ENCODE results near the gene MAP3K2.

MAP3K2 gene

DNA sequence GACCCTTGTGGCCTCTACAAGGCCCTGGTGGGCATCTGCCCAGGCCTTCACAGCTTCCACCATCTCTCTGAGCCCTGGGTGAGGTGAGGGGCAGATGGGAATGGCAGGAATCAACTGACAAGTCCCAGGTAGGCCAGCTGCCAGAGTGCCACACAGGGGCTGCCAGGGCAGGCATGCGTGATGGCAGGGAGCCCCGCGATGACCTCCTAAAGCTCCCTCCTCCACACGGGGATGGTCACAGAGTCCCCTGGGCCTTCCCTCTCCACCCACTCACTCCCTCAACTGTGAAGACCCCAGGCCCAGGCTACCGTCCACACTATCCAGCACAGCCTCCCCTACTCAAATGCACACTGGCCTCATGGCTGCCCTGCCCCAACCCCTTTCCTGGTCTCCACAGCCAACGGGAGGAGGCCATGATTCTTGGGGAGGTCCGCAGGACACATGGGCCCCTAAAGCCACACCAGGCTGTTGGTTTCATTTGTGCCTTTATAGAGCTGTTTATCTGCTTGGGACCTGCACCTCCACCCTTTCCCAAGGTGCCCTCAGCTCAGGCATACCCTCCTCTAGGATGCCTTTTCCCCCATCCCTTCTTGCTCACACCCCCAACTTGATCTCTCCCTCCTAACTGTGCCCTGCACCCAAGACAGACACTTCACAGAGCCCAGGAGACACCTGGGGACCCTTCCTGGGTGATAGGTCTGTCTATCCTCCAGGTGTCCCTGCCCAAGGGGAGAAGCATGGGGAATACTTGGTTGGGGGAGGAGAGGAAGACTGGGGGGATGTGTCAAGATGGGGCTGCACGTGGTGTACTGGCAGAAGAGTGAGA, 32.5 kb upstream of the MAP3K2 start:
- peaks cover 11% of the 10 kb centered on the region for H3K4me1 ChIP-seq (ENCODE audit: control insufficient read depth, insufficient read depth, low read length, poor library complexity, severe bottlenecking)
- H3K27ac ChIP-seq (ENCODE audit: low read depth, low read length, severe bottlenecking), result no peak overlapping the region
- WGBS, 2 experiments (ENCODE audit: insufficient coverage in 2 of 2), result 83 to 85% methylated on average over 6 of the region's 8 CpGs
- no peak overlapping the region for H3K4me3 ChIP-seq (ENCODE audit: extremely low read depth, insufficient read depth, low read length, poor library complexity, severe bottlenecking)
- no peaks in the 10 kb centered on the region for H3K36me3 ChIP-seq (ENCODE audit: control insufficient read depth, insufficient read depth, low read length)
- H3K9me3 ChIP-seq (ENCODE audit: control insufficient read depth, low read length), result no peaks in the 10 kb centered on the region

DNA sequence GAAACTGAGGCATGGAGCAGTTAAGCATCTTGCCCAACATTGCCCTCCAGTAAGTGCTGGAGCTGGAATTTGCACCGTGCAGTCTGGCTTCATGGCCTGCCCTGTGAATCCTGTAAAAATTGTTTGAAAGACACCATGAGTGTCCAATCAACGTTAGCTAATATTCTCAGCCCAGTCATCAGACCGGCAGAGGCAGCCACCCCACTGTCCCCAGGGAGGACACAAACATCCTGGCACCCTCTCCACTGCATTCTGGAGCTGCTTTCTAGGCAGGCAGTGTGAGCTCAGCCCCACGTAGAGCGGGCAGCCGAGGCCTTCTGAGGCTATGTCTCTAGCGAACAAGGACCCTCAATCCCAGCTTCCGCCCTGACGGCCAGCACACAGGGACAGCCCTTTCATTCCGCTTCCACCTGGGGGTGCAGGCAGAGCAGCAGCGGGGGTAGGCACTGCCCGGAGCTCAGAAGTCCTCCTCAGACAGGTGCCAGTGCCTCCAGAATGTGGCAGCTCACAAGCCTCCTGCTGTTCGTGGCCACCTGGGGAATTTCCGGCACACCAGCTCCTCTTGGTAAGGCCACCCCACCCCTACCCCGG, 31.8 kb upstream of the MAP3K2 start:
- 92 to 94% methylated on average over 12 to 13 of the region's 15 CpGs for WGBS, 2 experiments (ENCODE audit: insufficient coverage in 2 of 2)
- no peak overlapping the region for H3K4me3 ChIP-seq (ENCODE audit: extremely low read depth, insufficient read depth, low read length, poor library complexity, severe bottlenecking)

GRCh38 chr2:127419112-127419430, 31.3 kb upstream of the MAP3K2 start:
- Histone ChIP-seq H3K9me3 (ENCODE audit: control insufficient read depth, low read length) (no peaks in the 10 kb centered on the region), H3K4me3 (ENCODE audit: extremely low read depth, insufficient read depth, low read length, poor library complexity, severe bottlenecking) (no peak overlapping the region), H3K4me1 (ENCODE audit: control insufficient read depth, insufficient read depth, low read length, poor library complexity, severe bottlenecking) (peaks cover 11% of the 10 kb centered on the region), H3K27ac (ENCODE audit: low read depth, low read length, severe bottlenecking) (no peak overlapping the region), H3K36me3 (ENCODE audit: control insufficient read depth, insufficient read depth, low read length) (no peaks in the 10 kb centered on the region)
- 100% methylated on average over 1 to 2 of the region's 4 CpGs for WGBS, 2 experiments (ENCODE audit: insufficient coverage in 2 of 2)

More for the DNA sequence above, 31.8 kb upstream of the MAP3K2 start:
- H3K27ac ChIP-seq (ENCODE audit: low read depth, low read length, severe bottlenecking), result no peak overlapping the region
- no peaks in the 10 kb centered on the region for H3K9me3 ChIP-seq (ENCODE audit: control insufficient read depth, low read length)
- H3K36me3 ChIP-seq (ENCODE audit: control insufficient read depth, insufficient read depth, low read length), result no peaks in the 10 kb centered on the region
- peaks cover 11% of the 10 kb centered on the region for H3K4me1 ChIP-seq (ENCODE audit: control insufficient read depth, insufficient read depth, low read length, poor library complexity, severe bottlenecking)

GRCh38 chr2:127418300-127419111, 30.7 kb upstream of the MAP3K2 start, which contains the start of gene PROC:
Gene PROC, plus strand, starts transcription at chr2:127418427. Its CDS starts 1,516 bp downstream, at chr2:127419943.
- WGBS, 2 experiments (ENCODE audit: insufficient coverage in 2 of 2), result 91 to 93% methylated on average over 14 to 15 of the region's 16 CpGs
- Histone ChIP-seq H3K9me3 (ENCODE audit: control insufficient read depth, low read length) (no peaks in the 10 kb centered on the region), H3K4me3 (ENCODE audit: extremely low read depth, insufficient read depth, low read length, poor library complexity, severe bottlenecking) (no peak within 1 kb of the TSS), H3K27ac (ENCODE audit: low read depth, low read length, severe bottlenecking) (no peak within 1 kb of the TSS), H3K36me3 (ENCODE audit: control insufficient read depth, insufficient read depth, low read length) (no peaks in the 10 kb centered on the region), H3K4me1 (ENCODE audit: control insufficient read depth, insufficient read depth, low read length, poor library complexity, severe bottlenecking) (peaks cover 8% of the 10 kb centered on the region)

GRCh38 chr2:127417406-127417805, 29.6 kb upstream of the MAP3K2 start:
- H3K27ac ChIP-seq (ENCODE audit: low read depth, low read length, severe bottlenecking), result no peak overlapping the region
- peaks cover under 1% of the 10 kb centered on the region for H3K9me3 ChIP-seq (ENCODE audit: control insufficient read depth, low read length)
- H3K4me1 ChIP-seq (ENCODE audit: control insufficient read depth, insufficient read depth, low read length, poor library complexity, severe bottlenecking), result peaks cover 6% of the 10 kb centered on the region
- no peaks in the 10 kb centered on the region for H3K36me3 ChIP-seq (ENCODE audit: control insufficient read depth, insufficient read depth, low read length)
- WGBS, 2 experiments (ENCODE audit: insufficient coverage in 2 of 2), result 89 to 90% methylated on average over 7 to 8 of the region's 8 CpGs
- no peak overlapping the region for H3K4me3 ChIP-seq (ENCODE audit: extremely low read depth, insufficient read depth, low read length, poor library complexity, severe bottlenecking)

DNA sequence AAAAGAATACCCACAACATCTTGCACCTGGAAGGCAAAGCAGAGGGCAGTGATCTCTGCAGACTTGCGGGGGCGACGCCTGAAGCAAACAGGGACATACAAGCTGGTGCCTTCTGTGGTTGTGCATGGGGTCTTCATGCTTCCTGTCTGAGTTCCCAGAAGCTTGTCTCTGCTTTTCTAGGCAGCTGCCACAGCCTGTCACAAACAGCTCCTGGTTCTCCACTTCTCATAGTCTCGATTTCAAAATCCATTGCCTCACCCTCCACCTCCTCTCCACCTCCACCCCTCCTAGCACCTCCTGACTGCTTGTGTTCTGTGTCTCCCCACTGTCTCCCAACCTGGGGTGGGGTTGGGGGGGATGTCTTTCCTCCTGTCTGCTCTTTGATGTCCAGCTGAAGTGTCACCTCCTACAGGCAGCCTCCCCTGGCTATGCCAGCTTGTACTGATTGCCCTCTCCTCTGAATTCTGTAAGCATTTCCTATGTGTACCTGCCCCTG, 28.8 kb upstream of the MAP3K2 start:
- Histone ChIP-seq H3K36me3 (ENCODE audit: control insufficient read depth, insufficient read depth, low read length) (no peaks in the 10 kb centered on the region), H3K4me1 (ENCODE audit: control insufficient read depth, insufficient read depth, low read length, poor library complexity, severe bottlenecking) (peaks cover 6% of the 10 kb centered on the region), H3K27ac (ENCODE audit: low read depth, low read length, severe bottlenecking) (no peak overlapping the region), H3K9me3 (ENCODE audit: control insufficient read depth, low read length) (peaks cover 7% of the 10 kb centered on the region), H3K4me3 (ENCODE audit: extremely low read depth, insufficient read depth, low read length, poor library complexity, severe bottlenecking) (peak overlapping the region; percentile 26)
- WGBS, 2 experiments (ENCODE audit: insufficient coverage in 2 of 2), result 33 to 74% methylated on average over 3 to 4 of the region's 4 CpGs

DNA sequence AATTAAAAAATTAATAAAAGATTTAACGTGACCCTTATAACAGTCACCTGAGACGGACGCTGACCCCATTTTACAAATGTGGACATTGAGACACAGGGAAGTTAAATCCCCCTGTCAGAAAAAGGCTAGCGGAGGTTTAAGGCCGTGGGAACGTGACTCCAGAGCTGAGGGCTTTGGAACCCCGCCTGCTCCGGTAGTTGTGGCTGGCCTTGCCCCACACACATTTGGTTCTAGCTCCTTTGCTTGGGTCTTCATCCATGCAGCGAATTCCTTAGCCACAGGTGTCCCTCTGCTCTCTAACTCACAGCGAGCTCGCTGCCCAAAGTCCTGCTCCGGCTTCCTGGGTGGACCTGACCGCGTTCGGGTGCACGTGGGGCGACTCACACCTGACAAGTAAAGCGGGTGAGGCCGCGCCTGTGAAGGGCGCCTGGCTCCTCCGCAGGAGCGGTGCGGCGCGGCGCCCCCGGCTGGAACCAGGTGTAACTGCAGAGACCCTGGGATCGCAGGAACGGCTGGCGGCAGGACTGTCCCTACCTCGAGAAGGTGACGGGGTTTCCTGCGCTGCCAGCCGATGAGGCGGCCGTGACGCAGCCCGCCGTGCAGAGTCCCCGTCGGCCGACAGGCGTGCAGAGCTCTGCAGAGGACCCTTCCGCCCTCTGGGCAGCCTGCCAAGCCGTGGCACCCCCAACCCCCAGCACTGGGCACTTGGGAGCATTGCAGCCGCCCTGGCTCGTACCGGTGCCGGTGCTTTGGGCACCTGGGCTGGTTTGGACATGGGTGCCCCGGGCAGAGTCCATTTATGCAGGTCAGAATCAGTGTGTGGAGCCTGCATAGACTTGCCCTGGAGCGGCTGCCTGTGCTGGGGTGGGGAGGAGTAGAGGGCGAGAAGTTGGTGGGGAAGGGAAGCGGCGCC, 28.1 kb upstream of the MAP3K2 start:
- 14 to 18% methylated on average over 49 to 50 of the region's 55 CpGs for WGBS, 2 experiments (ENCODE audit: insufficient coverage in 2 of 2)
- Histone ChIP-seq H3K4me1 (ENCODE audit: control insufficient read depth, insufficient read depth, low read length, poor library complexity, severe bottlenecking) (peaks cover 12% of the 10 kb centered on the region), H3K27ac (ENCODE audit: low read depth, low read length, severe bottlenecking) (no peak overlapping the region), H3K4me3 (ENCODE audit: extremely low read depth, insufficient read depth, low read length, poor library complexity, severe bottlenecking) (peak overlapping the region; percentile 26), H3K36me3 (ENCODE audit: control insufficient read depth, insufficient read depth, low read length) (no peaks in the 10 kb centered on the region), H3K9me3 (ENCODE audit: control insufficient read depth, low read length) (peaks cover 7% of the 10 kb centered on the region)

DNA sequence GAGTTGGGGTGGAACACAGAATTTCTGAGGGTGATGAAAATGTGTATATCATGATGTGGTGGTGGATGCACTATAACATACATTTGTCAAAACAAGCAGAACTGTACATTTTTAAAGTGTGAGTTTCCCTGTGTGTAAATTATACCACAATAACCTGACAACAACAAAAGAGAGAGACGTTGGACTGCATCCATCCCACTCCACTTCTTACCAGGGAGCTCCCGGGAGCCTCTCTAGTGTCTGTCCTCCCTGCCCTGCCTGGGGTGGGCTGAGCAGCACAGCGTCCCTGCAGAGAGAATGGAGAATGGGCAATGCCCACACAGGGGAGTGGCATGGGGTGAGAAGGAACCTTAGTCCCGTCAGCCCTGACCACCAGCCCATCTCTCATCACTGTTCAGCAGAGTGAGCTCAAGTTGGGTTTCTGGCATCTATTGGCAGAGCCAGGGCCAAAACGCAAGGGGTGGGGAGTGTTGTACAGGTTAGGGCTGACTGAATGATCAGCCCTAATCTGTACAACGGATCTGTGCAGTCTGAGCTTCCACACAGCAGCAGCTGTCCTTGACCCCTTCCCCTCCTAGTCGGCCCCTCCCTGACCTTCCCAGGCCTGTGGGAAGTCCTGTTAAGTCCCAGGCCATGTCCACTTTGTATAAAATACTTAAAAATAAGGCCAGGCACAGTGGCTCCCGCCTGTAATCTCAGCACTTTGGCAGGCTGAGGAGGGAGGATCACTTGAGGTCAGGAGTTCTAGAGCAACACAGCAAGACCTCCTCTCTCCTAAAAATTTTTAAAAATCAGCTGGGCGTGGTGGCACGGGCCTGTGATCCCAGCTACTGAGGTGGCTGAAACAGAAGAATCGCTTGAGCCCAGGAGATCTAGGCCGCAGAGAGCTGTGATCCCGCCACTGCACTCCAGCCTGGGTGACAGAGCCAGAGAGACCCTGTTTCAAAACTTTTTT, 27.1 kb upstream of the MAP3K2 start:
- no peak overlapping the region for H3K4me3 ChIP-seq (ENCODE audit: extremely low read depth, insufficient read depth, low read length, poor library complexity, severe bottlenecking)
- H3K4me1 ChIP-seq (ENCODE audit: control insufficient read depth, insufficient read depth, low read length, poor library complexity, severe bottlenecking), result peaks cover 15% of the 10 kb centered on the region
- no peaks in the 10 kb centered on the region for H3K36me3 ChIP-seq (ENCODE audit: control insufficient read depth, insufficient read depth, low read length)
- H3K9me3 ChIP-seq (ENCODE audit: control insufficient read depth, low read length), result peaks cover 7% of the 10 kb centered on the region
- no peak overlapping the region for H3K27ac ChIP-seq (ENCODE audit: low read depth, low read length, severe bottlenecking)
- 93% methylated on average over 7 to 9 of the region's 13 CpGs for WGBS, 2 experiments (ENCODE audit: insufficient coverage in 2 of 2)

GRCh38 chr2:127413782-127414637, 26.2 kb upstream of the MAP3K2 start:
- Histone ChIP-seq H3K4me3 (ENCODE audit: extremely low read depth, insufficient read depth, low read length, poor library complexity, severe bottlenecking) (no peak overlapping the region), H3K36me3 (ENCODE audit: control insufficient read depth, insufficient read depth, low read length) (no peaks in the 10 kb centered on the region), H3K4me1 (ENCODE audit: control insufficient read depth, insufficient read depth, low read length, poor library complexity, severe bottlenecking) (peaks cover 15% of the 10 kb centered on the region), H3K27ac (ENCODE audit: low read depth, low read length, severe bottlenecking) (no peak overlapping the region), H3K9me3 (ENCODE audit: control insufficient read depth, low read length) (peaks cover 7% of the 10 kb centered on the region)
- 91 to 100% methylated on average over 6 of the region's 8 CpGs for WGBS, 2 experiments (ENCODE audit: insufficient coverage in 2 of 2)

Data from mesodermal cell (in vitro differentiated cells).